Progenitor cell of endocrine pancreas (in vitro differentiated cells): ENCODE measurements around the gene MREG. TPM values are rescaled to one million over a fixed set of nuclear protein-coding genes. Genes with fewer than 3 reads are reported as not detected.

Experiments
- DNase-seq: peaks from one replicate; pipeline ENCODE4 v3.0.0; 2021; ENCODE audit warnings: low spot score; ENCODE audit not compliant: unreplicated experiment
- H3K27ac Mint-ChIP-seq: 2 replicates; pipeline ENCODE4 v1.8.0; 2021; ENCODE audit warnings: mild to moderate bottlenecking, moderate library complexity, mixed read lengths
- H3K27me3 Mint-ChIP-seq: 2 replicates; pipeline ENCODE4 v1.8.0; 2021; ENCODE audit warnings: mixed read lengths
- H3K36me3 Mint-ChIP-seq: 2 replicates; pipeline ENCODE4 v1.8.0; 2022; ENCODE audit warnings: mixed read lengths; ENCODE audit not compliant: insufficient read depth
- H3K4me1 Mint-ChIP-seq: 2 replicates; pipeline ENCODE4 v1.8.0; 2021; ENCODE audit warnings: low read depth, mixed read lengths
- H3K4me3 Mint-ChIP-seq: 2 replicates; pipeline ENCODE4 v1.8.0; 2021; ENCODE audit warnings: low read depth, mild to moderate bottlenecking, moderate library complexity, mixed read lengths
- H3K9me3 Mint-ChIP-seq: 2 replicates; pipeline ENCODE4 v1.8.0; 2021; ENCODE audit warnings: low read depth, mixed read lengths
- total RNA-seq: library from RNA; stranded (reverse); gene quantifications from 2 replicates; pipeline ENCODE4 v1.2.1, GENCODE V29; 2021
- TF ChIP-seq, protein P1 (sequence below): fragments of 200-600 bp; sonication (generic); IDR thresholded peaks from one replicate; pipeline ENCODE4 v1.5.0; 2021; ENCODE audit warnings: antibody characterized with exemption, mild to moderate bottlenecking; ENCODE audit not compliant: unreplicated experiment

MREG gene
- total RNA-seq, 1 donor from 2014 or later = 26.8 TPM

GRCh38 chr2:216021768-216022565, 8.6 kb upstream of the MREG start:
- DNase-seq = no peak
- TF ChIP-seq, protein P1, sequence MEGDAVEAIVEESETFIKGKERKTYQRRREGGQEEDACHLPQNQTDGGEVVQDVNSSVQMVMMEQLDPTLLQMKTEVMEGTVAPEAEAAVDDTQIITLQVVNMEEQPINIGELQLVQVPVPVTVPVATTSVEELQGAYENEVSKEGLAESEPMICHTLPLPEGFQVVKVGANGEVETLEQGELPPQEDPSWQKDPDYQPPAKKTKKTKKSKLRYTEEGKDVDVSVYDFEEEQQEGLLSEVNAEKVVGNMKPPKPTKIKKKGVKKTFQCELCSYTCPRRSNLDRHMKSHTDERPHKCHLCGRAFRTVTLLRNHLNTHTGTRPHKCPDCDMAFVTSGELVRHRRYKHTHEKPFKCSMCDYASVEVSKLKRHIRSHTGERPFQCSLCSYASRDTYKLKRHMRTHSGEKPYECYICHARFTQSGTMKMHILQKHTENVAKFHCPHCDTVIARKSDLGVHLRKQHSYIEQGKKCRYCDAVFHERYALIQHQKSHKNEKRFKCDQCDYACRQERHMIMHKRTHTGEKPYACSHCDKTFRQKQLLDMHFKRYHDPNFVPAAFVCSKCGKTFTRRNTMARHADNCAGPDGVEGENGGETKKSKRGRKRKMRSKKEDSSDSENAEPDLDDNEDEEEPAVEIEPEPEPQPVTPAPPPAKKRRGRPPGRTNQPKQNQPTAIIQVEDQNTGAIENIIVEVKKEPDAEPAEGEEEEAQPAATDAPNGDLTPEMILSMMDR = no peak
- no peak overlapping the region for H3K4me3 Mint-ChIP-seq
- no peaks in the 10 kb centered on the region for H3K36me3 Mint-ChIP-seq
- no peak overlapping the region for H3K27ac Mint-ChIP-seq
- H3K4me1 Mint-ChIP-seq = no peaks in the 10 kb centered on the region
- no peaks in the 10 kb centered on the region for H3K9me3 Mint-ChIP-seq
- no peaks in the 10 kb centered on the region for H3K27me3 Mint-ChIP-seq

GRCh38 chr2:216018709-216019108, 5.4 kb upstream of the MREG start:
- TF ChIP-seq, protein P1 = no peak
- no peaks in the 10 kb centered on the region for H3K9me3 Mint-ChIP-seq
- no peak for DNase-seq
- no peak overlapping the region for H3K27ac Mint-ChIP-seq
- H3K4me1 Mint-ChIP-seq = no peaks in the 10 kb centered on the region
- H3K4me3 Mint-ChIP-seq = no peak overlapping the region
- no peaks in the 10 kb centered on the region for H3K36me3 Mint-ChIP-seq
- H3K27me3 Mint-ChIP-seq = no peaks in the 10 kb centered on the region

DNA sequence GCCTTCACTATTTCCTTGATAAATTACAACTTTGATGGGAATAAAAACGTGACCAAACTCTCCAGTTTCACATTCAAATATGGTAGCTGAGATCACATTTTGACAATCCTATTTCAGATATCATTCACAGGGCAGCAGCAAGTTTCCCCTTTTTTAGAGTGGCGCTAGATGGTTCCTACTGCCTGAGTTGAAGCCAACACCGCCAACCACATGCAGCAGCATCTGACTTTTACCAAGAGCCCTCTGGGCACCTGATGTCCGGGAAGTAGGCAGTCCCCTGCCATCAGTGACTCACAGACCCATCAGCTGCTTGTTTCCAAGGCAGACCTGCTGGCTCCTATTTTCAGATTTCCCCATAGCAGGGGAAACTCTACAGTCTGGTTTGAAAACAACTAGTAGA, 4.0 kb upstream of the MREG start:
- no peak overlapping the region for H3K27ac Mint-ChIP-seq
- no peaks in the 10 kb centered on the region for H3K36me3 Mint-ChIP-seq

DNA sequence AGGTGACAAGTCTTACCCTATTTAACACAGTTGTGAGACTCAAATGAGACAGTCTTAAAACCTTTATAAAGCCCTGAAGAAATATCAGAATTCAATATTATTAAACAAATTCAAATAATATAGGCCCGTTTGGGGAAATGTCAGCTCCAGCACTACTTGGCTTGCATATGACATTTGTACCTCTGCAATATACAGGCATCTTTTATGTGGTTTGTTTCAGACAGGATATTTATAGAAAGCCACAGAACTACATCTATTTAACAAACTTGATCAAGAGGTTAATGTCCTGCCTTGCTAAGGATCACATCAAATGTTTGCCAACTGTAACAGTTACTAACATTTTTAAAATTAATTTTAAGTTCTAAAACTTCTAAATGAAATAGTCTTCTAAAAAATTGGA, 3.2 kb upstream of the MREG start:
- peaks cover 3% of the 10 kb centered on the region for H3K4me1 Mint-ChIP-seq
- H3K9me3 Mint-ChIP-seq = no peaks in the 10 kb centered on the region
- H3K36me3 Mint-ChIP-seq = no peaks in the 10 kb centered on the region

More for the DNA sequence above, 4.0 kb upstream of the MREG start:
- no peak overlapping the region for H3K4me3 Mint-ChIP-seq
- TF ChIP-seq, protein P1 = no peak
- no peaks in the 10 kb centered on the region for H3K4me1 Mint-ChIP-seq
- no peaks in the 10 kb centered on the region for H3K27me3 Mint-ChIP-seq
- no peak for DNase-seq
- H3K9me3 Mint-ChIP-seq = no peaks in the 10 kb centered on the region

DNA sequence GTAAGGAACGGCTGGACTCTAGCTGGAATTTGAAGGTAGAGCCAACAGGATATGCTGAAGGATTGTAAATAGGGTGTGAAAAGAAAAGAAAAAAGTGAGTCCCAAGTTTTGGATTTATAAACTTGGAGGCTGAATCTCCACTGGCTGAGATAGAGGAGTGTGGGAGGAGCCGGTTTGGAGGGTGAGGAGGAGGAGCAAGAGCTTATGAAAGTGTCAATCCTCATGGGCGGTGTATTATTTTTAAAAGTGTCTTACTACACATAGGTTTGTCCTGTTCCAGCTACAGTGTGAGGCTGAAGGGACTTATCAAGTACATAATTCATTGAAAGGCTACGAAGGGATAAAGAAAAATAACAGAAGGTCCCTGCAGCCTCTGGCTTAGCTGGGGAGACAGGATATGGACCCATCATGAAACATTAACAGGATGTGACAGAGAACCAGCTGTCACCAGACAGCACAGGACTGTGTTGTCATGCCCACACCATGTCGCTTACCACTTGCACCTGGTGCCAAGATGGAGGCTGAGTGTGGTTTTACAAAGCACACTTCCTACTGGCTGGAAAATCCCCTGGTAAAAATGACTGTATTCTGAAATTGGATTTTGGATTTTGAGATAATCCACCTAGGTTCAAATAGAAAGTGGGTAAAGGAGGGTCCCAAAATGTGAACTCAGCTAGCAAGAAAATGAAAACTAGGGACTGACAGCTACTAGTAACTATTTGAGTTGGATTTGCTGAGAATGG, 2.5 kb upstream of the MREG start:
- Mint-ChIP-seq H3K4me1 (peaks cover 8% of the 10 kb centered on the region), H3K9me3 (no peaks in the 10 kb centered on the region), H3K27ac (no peak overlapping the region), H3K36me3 (no peaks in the 10 kb centered on the region), H3K27me3 (no peaks in the 10 kb centered on the region), H3K4me3 (no peak overlapping the region)
- no peak for DNase-seq
- TF ChIP-seq, protein P1 = no peak

More for the DNA sequence above, 3.2 kb upstream of the MREG start:
- Mint-ChIP-seq H3K4me3 (no peak overlapping the region), H3K27ac (no peak overlapping the region), H3K27me3 (no peaks in the 10 kb centered on the region)
- TF ChIP-seq, protein P1 = no peak
- no peak for DNase-seq
